Measurements from ENCODE around the gene CSH1.
"Not testable (repeated sequence)": the region's sequence is repeated elsewhere in the genome, so short reads cannot be mapped to it uniquely, and the experiment has no call there.

The CSH1 gene

DNA sequence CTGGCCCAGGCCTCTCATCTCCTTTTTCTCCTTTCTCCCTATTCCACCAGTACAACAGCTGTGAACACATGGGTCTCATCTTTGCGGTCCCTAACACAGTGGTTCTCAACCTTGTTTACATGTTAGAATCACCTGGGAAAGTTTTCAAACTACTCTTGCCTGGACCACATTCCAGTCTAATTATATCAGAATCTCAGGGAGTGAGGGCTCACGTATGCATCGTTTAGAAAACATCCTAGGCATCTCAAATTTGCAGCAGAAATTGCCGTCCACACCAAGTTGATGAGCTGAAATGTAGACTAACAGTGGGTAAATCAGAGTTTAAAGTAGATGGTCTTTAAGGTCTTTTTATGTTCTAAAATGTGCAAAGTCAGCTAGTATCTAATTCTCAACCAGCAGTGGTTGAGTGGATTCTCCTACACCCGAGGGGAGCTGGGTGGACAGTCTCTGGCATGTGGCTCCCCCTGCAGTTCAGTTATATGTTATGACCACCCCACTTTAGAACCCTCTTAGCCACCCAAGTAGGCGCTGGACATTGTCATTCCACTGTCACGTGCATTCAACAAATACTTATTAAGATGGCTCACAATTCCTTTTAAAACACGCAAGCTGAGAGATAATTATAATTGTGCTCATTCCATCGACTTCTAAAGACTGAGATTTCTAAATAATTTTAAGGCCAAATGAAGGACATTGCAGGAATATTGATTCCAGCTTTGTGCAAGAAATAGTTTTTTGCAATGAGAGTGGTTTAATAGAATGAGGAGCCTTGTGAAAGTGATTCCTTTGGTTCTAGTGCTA is 26.7 kb downstream of the CSH1 start:
- not testable (repeated sequence) for H4K20me1 ChIP-seq (ENCODE audit: control insufficient read depth, insufficient read depth, low read depth, low read length); H3K4me3 ChIP-seq (ENCODE audit: low read length); H3K79me2 ChIP-seq (ENCODE audit: control insufficient read depth, low read length); H3K4me2 ChIP-seq (ENCODE audit: low read length); H3K27me3 ChIP-seq (ENCODE audit: control insufficient read depth, low read length); H3K9me3 ChIP-seq (ENCODE audit: control insufficient read depth, insufficient read depth, low read length); H3K9me2 ChIP-seq (replicated peaks; ENCODE audit: control insufficient read depth, low read length); H3F3A ChIP-seq (ENCODE audit: control insufficient read depth, insufficient read depth); H3K36me3 ChIP-seq (ENCODE audit: control insufficient read depth, low read length); H3K27ac ChIP-seq (ENCODE audit: low read depth, low read length)
- H3K4me1 ChIP-seq (ENCODE audit: control insufficient read depth, low read length), result peaks cover 16% of the 10 kb centered on the region
- TF ChIP-seq CTCF (IDR thresholded peaks at IDR 0.05; ENCODE audit: low read depth, low read length, poor library complexity, severe bottlenecking), result peak; percentile 48

DNA sequence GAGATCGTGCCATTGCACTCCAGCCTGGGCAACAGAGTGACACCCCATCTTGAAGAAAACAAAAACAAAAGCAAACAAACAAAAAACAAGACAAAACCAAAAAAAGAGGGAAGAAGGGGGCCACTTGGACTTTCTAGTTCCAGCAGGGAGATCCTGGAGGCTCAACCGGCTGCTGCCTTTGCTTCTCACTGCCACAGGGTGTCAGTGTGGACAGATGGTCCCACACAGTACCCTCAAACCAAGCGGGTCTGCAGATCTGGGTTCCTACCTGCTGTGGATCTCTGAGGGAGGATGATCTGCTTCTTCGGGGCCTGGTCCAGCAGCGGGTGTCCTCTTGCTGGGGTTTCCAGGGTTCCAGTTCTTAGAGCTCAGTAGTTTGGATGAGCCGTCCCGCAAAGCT is 29.7 kb downstream of the CSH1 start:
- not testable (repeated sequence) for H4K20me1 ChIP-seq (ENCODE audit: control insufficient read depth, insufficient read depth, low read depth, low read length); H3K79me2 ChIP-seq (ENCODE audit: control insufficient read depth, low read length); H3K4me3 ChIP-seq (ENCODE audit: low read length); H3K36me3 ChIP-seq (ENCODE audit: control insufficient read depth, low read length); H3K27ac ChIP-seq (ENCODE audit: low read depth, low read length); H3K27me3 ChIP-seq (ENCODE audit: control insufficient read depth, low read length); H3K9me3 ChIP-seq (ENCODE audit: control insufficient read depth, insufficient read depth, low read length); H3K9me2 ChIP-seq (replicated peaks; ENCODE audit: control insufficient read depth, low read length); H3F3A ChIP-seq (ENCODE audit: control insufficient read depth, insufficient read depth)
- Histone ChIP-seq H3K4me2 (ENCODE audit: low read length) (peak overlapping the region; percentile 47), H3K4me1 (ENCODE audit: control insufficient read depth, low read length) (peaks cover 16% of the 10 kb centered on the region)

- Histone ChIP-seq H3K79me2 (ENCODE audit: control insufficient read depth, low read length) (no peaks in the 10 kb centered on the region), H3K27me3 (ENCODE audit: control insufficient read depth, low read length) (peaks cover 24% of the 10 kb centered on the region), H3K4me3 (ENCODE audit: low read length) (no peak overlapping the region), H3K9me3 (ENCODE audit: control insufficient read depth, insufficient read depth, low read length) (no peaks in the 10 kb centered on the region), H3K36me3 (ENCODE audit: control insufficient read depth, low read length) (no peaks in the 10 kb centered on the region), H4K20me1 (ENCODE audit: control insufficient read depth, insufficient read depth, low read depth, low read length) (no peaks in the 10 kb centered on the region), H3K4me2 (ENCODE audit: low read length) (no peak overlapping the region), H3F3A (ENCODE audit: control insufficient read depth, insufficient read depth) (no peaks in the 10 kb centered on the region), H3K27ac (ENCODE audit: low read depth, low read length) (no peak overlapping the region), H3K4me1 (ENCODE audit: control insufficient read depth, low read length) (no peaks in the 10 kb centered on the region), H3K9me2 (replicated peaks; ENCODE audit: control insufficient read depth, low read length) (no peaks in the 10 kb centered on the region)
- TF ChIP-seq CTCF (IDR thresholded peaks at IDR 0.05; ENCODE audit: low read depth, low read length, poor library complexity, severe bottlenecking) (no peak), EZH2phosphoT487 (IDR thresholded peaks at IDR 0.05; ENCODE audit: borderline replicate concordance, low read length) (no peak)
Measured at GRCh38 chr17:63859257-63859656, 37.1 kb downstream of the CSH1 start.

DNA sequence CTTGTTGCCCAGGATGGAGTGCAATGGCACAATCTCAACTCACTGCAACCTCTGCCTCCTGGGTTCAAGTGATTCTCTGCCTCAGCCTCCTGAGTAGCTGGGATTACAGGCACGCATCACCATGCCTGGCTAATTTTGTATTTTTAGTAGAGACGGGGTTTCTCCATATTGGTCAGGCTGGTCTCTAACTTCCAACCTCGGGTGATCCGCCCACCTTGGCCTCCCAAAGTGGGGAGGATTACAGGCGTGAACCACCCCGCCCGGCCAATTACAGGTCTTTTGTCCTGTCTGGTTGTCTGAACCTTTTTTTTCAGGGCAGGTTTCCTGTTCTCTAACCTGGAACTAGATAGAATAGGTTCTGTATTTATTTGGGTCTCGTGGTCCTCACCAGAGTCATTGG is 39.9 kb downstream of the CSH1 start:
- not testable (repeated sequence) for H3K36me3 ChIP-seq (ENCODE audit: control insufficient read depth, low read length); H3K9me2 ChIP-seq (replicated peaks; ENCODE audit: control insufficient read depth, low read length); H3F3A ChIP-seq (ENCODE audit: control insufficient read depth, insufficient read depth); H3K79me2 ChIP-seq (ENCODE audit: control insufficient read depth, low read length); H3K4me2 ChIP-seq (ENCODE audit: low read length); H4K20me1 ChIP-seq (ENCODE audit: control insufficient read depth, insufficient read depth, low read depth, low read length); H3K4me3 ChIP-seq (ENCODE audit: low read length); H3K27ac ChIP-seq (ENCODE audit: low read depth, low read length); H3K4me1 ChIP-seq (ENCODE audit: control insufficient read depth, low read length); H3K9me3 ChIP-seq (ENCODE audit: control insufficient read depth, insufficient read depth, low read length)
- peaks cover 24% of the 10 kb centered on the region for H3K27me3 ChIP-seq (ENCODE audit: control insufficient read depth, low read length)

Data from DOHH2 (cell line).